ENCODE measurements around the gene SPAG5.

GRCh38 chr17:28598799-28599310, at the start of gene SPAG5:
- TF ChIP-seq CTCF (IDR thresholded peaks at IDR 0.05) (no peak), ZFX (IDR thresholded peaks at IDR 0.05; ENCODE audit: borderline replicate concordance) (no peak)
